Right atrium auricular region (tissue), 2 donors: Measurements from ENCODE around the gene JHY. TPM values are rescaled to one million over a fixed set of nuclear protein-coding genes. Genes with fewer than 3 reads are reported as not detected.

ENCODE experiments used
- DNase-seq: peaks from one replicate; pipeline ENCODE4 v3.0.0-alpha.2; 2019; ENCODE audit warnings: low spot score
- H3K27ac ChIP-seq, 2 donors: fragments of 200-600 bp; sonication (generic); 1 replicate in 1 of 2; 2 replicates in 1 of 2; pipeline ENCODE4 v1.5.1; 2016 to 2019
- H3K27me3 ChIP-seq, 2 donors: fragments of 200-600 bp; sonication (generic); one replicate each; pipeline versions ENCODE4 v1.5.1 to v1.6.0; 2017 to 2019
- H3K36me3 ChIP-seq: fragments of 200-600 bp; sonication (generic); one replicate; pipeline ENCODE4 v1.5.1; 2016
- H3K4me1 ChIP-seq, 2 donors: fragments of 200-600 bp; sonication (generic); one replicate each; pipeline versions ENCODE4 v1.5.1 to v1.6.0; 2017 to 2019
- H3K4me3 ChIP-seq, 2 donors: fragments of 200-600 bp; sonication (generic); 1 replicate in 1 of 2; 2 replicates in 1 of 2; pipeline ENCODE4 v1.5.1; 2017 to 2019; ENCODE audit warnings: mild to moderate bottlenecking in 1 of 2, moderate library complexity in 1 of 2
- H3K9me3 ChIP-seq, 2 donors: fragments of 200-600 bp; sonication (generic); one replicate each; pipeline ENCODE4 v1.5.1; 2019
- total RNA-seq, 2 donors: library from RNA; depleted of rRNA; stranded (reverse); fragments of >200 nt; gene quantifications; one replicate each; pipeline ENCODE4 v1.1.0, GENCODE V29; 2016
- TF ChIP-seq, protein P1 (sequence below), 2 donors: fragments of 200-600 bp; sonication (generic); IDR thresholded peaks; one replicate each; pipeline ENCODE4 v1.5.1; 2019; ENCODE audit warnings: antibody characterized with exemption in 2 of 2

JHY gene
- total RNA-seq, 2 donors from 2014 or later: 3.5 TPM

DNA sequence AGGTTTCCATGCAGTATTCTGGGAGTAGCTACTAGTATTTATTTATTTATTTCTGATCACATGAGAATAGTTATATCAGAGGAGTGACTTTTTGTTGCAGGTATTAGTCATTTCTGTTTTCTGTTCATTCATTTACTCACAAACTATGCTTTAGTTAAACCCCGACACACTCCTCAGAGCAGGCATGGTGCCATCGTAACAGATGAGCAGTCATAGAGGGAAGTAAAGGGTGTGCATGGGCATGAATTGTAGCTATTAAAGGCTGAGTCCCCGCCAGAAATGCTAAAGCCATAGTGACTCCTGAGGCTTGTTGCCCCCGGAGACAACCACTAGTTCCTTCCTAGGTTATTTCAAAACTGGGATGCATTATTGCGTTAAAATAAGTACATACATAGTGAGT lies 10.6 kb downstream of the JHY start:
- no peaks in the 10 kb centered on the region for H3K9me3 ChIP-seq
- H3K27me3 ChIP-seq: no peaks in the 10 kb centered on the region
- H3K4me1 ChIP-seq: no peaks in the 10 kb centered on the region
- DNase-seq: no peak
- no peak overlapping the region for H3K4me3 ChIP-seq
- no peaks in the 10 kb centered on the region for H3K36me3 ChIP-seq
- H3K27ac ChIP-seq: no peak overlapping the region
- TF ChIP-seq, protein P1, sequence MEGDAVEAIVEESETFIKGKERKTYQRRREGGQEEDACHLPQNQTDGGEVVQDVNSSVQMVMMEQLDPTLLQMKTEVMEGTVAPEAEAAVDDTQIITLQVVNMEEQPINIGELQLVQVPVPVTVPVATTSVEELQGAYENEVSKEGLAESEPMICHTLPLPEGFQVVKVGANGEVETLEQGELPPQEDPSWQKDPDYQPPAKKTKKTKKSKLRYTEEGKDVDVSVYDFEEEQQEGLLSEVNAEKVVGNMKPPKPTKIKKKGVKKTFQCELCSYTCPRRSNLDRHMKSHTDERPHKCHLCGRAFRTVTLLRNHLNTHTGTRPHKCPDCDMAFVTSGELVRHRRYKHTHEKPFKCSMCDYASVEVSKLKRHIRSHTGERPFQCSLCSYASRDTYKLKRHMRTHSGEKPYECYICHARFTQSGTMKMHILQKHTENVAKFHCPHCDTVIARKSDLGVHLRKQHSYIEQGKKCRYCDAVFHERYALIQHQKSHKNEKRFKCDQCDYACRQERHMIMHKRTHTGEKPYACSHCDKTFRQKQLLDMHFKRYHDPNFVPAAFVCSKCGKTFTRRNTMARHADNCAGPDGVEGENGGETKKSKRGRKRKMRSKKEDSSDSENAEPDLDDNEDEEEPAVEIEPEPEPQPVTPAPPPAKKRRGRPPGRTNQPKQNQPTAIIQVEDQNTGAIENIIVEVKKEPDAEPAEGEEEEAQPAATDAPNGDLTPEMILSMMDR (IDR thresholded peaks at IDR 0.05): no peak

DNA sequence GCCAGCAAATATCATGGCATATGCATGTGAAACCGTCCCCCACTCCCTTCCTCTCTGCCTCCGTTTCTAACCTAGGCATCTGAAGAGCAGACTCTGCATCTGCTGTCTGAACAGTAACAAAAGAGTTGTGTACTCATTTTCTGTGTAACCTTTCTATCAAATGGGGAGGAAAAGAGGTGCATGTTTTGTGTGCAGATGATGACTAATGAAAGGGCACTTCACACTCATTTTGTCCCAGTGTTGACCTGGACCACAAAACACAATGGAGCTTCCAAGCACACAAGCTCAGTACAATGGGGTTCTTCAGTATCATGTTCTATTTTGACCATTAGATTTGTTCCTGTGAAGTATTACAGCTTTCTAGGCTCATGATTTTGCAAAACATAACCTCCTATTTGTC lies 13.0 kb downstream of the JHY start:
- DNase-seq: no peak
- Histone ChIP-seq H3K27me3 (no peaks in the 10 kb centered on the region), H3K27ac (no peak overlapping the region), H3K9me3 (no peaks in the 10 kb centered on the region), H3K4me1 (no peaks in the 10 kb centered on the region), H3K4me3 (no peak overlapping the region), H3K36me3 (no peaks in the 10 kb centered on the region)
- TF ChIP-seq, protein P1 (IDR thresholded peaks at IDR 0.05): no peak

DNA sequence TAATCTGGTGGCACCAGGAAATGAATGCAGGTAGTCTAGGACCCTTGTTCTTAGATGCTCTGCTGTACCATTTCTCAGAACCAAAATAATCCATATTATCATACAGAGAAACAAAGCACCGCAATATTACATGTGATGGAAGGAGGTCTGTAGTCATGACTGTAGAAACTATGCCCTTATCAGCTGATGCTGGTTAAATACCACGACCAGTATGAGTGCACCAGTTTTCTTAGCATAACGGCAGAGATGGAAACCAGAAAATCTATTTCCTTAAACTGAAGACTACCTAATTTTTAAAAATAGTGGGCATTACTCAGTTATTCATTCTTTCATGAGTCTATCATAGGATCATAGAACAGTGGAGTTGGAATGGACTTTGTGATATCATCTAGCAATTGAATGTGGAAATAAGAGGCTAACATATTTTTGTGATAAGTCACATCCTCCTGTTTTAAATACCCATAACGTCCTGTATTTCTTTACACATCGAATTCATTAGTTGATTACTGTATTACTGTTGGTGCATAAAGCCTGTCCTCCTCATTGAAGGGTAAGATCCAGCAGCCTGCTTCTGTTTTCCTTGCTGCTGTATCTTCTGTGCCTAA lies 15.1 kb downstream of the JHY start:
- TF ChIP-seq, protein P1 (IDR thresholded peaks at IDR 0.05): no peak
- Histone ChIP-seq H3K36me3 (no peaks in the 10 kb centered on the region), H3K9me3 (no peaks in the 10 kb centered on the region), H3K4me1 (no peaks in the 10 kb centered on the region), H3K4me3 (no peak overlapping the region), H3K27me3 (no peaks in the 10 kb centered on the region), H3K27ac (no peak overlapping the region)
- DNase-seq: no peak

DNA sequence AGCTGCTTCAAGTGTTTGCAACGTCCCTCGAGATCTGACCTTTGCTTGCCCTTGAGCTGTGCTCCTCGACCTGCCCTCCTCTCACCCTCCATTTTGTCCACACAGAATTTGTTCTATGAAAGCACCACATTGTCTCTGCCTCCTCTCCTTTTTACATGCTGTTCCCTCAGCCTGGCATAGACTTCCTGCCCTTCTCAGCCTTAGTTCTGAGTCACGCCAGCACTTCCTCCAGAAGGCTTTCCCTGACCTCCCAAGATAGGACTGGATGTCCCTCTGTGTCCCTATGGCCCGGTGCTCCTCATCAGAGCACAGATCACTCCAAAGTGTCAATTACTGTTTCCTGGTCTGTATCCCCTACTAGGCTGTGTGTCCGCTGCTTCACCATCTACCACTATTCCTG lies 16.2 kb downstream of the JHY start:
- Histone ChIP-seq H3K36me3 (no peaks in the 10 kb centered on the region), H3K9me3 (no peaks in the 10 kb centered on the region), H3K27me3 (no peaks in the 10 kb centered on the region), H3K4me3 (no peak overlapping the region), H3K27ac (no peak overlapping the region), H3K4me1 (no peaks in the 10 kb centered on the region)
- TF ChIP-seq, protein P1 (IDR thresholded peaks at IDR 0.05): no peak
- DNase-seq: no peak

DNA sequence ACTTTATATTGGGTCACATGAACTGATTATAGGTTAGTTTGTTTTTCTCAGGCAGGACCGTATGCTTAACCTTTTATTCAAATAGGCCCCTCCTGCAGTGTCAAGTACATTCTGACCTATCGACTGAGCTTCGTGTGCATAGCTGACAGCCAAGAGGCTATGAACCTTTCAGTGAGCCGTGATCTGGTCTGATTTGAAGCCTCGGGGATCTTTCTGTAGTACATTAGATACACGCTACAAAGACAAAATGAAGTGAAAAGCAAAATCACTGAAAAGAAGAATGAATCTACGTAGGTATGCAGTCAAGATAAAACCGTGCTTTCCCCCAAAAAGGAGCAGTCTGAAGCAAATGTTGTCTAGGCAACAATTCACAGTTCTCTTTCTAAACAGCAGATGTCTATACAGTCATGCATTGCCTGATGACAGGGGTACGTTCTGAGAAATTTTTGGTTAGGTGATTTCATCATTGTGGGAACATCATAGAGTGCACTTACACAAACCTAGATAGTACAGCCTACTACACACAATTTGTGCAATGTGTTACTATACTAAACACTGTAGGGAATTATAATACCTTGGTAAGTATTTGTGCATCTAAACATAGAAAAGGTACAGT lies 18.1 kb downstream of the JHY start:
- Histone ChIP-seq H3K27me3 (no peaks in the 10 kb centered on the region), H3K36me3 (no peaks in the 10 kb centered on the region), H3K9me3 (no peaks in the 10 kb centered on the region), H3K27ac (no peak overlapping the region), H3K4me3 (no peak overlapping the region), H3K4me1 (no peaks in the 10 kb centered on the region)
- TF ChIP-seq, protein P1 (IDR thresholded peaks at IDR 0.05): no peak
- DNase-seq: no peak

DNA sequence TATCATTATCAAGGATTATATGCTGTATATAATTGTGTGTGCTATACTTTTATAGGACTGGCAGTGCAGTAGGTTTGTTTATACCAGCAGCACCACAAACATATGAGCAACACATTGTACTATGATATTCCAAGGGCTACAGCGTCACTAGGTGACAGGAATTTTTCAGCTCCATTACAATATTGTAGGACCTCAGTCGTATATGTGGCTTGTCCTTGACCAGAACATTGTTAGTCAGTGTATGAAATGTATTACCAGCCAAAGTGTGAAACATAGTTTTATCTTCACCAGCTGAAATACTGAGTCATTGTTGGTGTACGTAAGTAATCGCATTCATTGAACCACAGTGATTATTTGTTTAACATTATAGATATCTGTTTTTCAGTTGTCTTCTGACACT lies 20.4 kb downstream of the JHY start:
- no peak overlapping the region for H3K4me3 ChIP-seq
- no peak overlapping the region for H3K27ac ChIP-seq
- TF ChIP-seq, protein P1 (IDR thresholded peaks at IDR 0.05): no peak
- H3K36me3 ChIP-seq: no peaks in the 10 kb centered on the region
- H3K27me3 ChIP-seq: no peaks in the 10 kb centered on the region
- DNase-seq: no peak
- no peaks in the 10 kb centered on the region for H3K9me3 ChIP-seq
- no peaks in the 10 kb centered on the region for H3K4me1 ChIP-seq
